Measurements from ENCODE around the gene ALDH1A3. TPM values are rescaled to one million over a fixed set of nuclear protein-coding genes. Genes with fewer than 3 reads are reported as not detected.
A peak's percentile ranks its signal among the peaks of the same experiment; 100 is the strongest.
"Not testable (repeated sequence)": the region's sequence is repeated elsewhere in the genome, so short reads cannot be mapped to it uniquely, and the experiment has no call there.

The ALDH1A3 gene
- polyA plus RNA-seq, 1 experiment, result 1.1 TPM

DNA sequence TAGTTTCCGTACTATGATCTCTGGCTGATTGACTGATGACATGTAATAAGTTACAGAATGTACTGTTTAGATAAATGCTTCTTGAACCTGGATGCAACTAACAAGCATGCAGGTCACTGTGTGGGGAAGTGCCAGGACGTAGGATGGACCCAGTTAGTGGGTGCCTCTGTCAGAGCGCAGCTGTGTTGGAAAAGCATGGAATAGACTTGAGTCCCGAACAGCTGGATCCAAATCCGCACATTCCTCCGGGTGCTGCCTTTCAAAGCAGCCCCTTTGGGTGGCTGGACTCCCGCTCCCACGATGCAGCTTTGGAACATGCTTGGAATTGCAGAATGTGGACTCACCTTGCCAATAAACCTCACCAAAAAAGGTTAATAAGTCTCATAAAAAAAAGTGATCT lies 35.5 kb upstream of the ALDH1A3 start:
- Histone ChIP-seq H3K36me3 (ENCODE audit: control insufficient read depth, insufficient read depth, low read length) (no peaks in the 10 kb centered on the region), H3K27me3 (ENCODE audit: control insufficient read depth, insufficient read depth, low read length) (no peaks in the 10 kb centered on the region), H3K4me3 (ENCODE audit: low read depth, low read length) (no peak overlapping the region)
- ChIA-PET CTCF (interaction anchor here (1.1 to 1.2 kb wide), 3 partner anchors 8 to 29 kb away, joined by 3 read pairs; no protein-coding TSS in a partner anchor), POLR2A (no interaction called here)
- DNase-seq (ENCODE audit: low read depth), result no peak
- TF ChIP-seq, protein P1, sequence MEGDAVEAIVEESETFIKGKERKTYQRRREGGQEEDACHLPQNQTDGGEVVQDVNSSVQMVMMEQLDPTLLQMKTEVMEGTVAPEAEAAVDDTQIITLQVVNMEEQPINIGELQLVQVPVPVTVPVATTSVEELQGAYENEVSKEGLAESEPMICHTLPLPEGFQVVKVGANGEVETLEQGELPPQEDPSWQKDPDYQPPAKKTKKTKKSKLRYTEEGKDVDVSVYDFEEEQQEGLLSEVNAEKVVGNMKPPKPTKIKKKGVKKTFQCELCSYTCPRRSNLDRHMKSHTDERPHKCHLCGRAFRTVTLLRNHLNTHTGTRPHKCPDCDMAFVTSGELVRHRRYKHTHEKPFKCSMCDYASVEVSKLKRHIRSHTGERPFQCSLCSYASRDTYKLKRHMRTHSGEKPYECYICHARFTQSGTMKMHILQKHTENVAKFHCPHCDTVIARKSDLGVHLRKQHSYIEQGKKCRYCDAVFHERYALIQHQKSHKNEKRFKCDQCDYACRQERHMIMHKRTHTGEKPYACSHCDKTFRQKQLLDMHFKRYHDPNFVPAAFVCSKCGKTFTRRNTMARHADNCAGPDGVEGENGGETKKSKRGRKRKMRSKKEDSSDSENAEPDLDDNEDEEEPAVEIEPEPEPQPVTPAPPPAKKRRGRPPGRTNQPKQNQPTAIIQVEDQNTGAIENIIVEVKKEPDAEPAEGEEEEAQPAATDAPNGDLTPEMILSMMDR (IDR thresholded peaks at IDR 0.05; ENCODE audit: insufficient read depth, low read depth, low read length), result no peak

DNA sequence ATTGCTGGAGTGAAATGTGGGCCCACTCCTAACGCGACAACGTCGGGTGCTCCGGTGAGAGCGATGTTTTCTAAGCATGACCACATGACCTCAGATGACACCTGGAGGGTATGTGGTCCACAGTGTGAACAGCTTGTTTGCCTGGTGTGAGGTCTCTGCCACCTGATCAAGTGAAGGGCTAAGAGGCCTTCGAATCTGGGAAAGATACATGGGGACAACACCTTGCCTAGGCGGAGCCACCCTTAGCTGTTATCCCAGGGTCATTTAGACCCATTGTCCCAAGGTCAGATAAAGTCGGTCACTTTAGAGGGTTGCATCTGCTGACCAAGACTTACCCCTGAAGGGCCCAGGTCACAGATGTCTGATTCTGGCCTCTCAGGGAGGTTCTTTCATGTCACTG lies 34.9 kb upstream of the ALDH1A3 start:
- no peak for DNase-seq (ENCODE audit: low read depth)
- CTCF ChIA-PET, result interaction anchor here (0.6 to 1.2 kb wide), 4 partner anchors 9 to 28 kb away, joined by 3 read pairs; no protein-coding TSS in a partner anchor
- Histone ChIP-seq H3K27me3 (ENCODE audit: control insufficient read depth, insufficient read depth, low read length) (no peaks in the 10 kb centered on the region), H3K4me3 (ENCODE audit: low read depth, low read length) (no peak overlapping the region), H3K36me3 (ENCODE audit: control insufficient read depth, insufficient read depth, low read length) (no peaks in the 10 kb centered on the region)
- POLR2A ChIA-PET, result no interaction called here
- TF ChIP-seq, protein P1 (IDR thresholded peaks at IDR 0.05; ENCODE audit: insufficient read depth, low read depth, low read length), result no peak

DNA sequence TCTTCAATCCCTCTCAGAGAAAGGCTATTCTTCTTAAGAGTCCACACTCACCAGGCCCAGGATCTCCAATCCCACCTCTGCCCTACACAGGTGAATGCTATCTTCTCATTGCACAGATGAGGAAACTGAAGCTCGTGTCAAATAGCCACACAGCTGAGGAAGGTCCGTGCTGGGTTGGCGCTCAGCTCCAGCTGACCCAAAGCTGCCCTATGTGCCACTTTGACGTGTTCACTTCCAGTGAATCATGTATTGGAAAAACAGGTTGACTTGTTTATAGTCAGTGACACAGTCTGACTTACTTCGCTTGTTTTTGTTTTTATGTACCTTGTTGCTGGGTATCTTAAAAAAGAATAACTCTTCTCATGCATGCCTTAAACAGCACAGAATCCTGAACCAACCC lies 32.4 kb upstream of the ALDH1A3 start:
- Histone ChIP-seq H3K27me3 (ENCODE audit: control insufficient read depth, insufficient read depth, low read length) (no peaks in the 10 kb centered on the region), H3K36me3 (ENCODE audit: control insufficient read depth, insufficient read depth, low read length) (no peaks in the 10 kb centered on the region), H3K4me3 (ENCODE audit: low read depth, low read length) (no peak overlapping the region)
- TF ChIP-seq, protein P1 (IDR thresholded peaks at IDR 0.05; ENCODE audit: insufficient read depth, low read depth, low read length), result no peak
- POLR2A ChIA-PET, result interaction anchor here (0.6 kb wide), 1 partner anchor 26 kb away, joined by 3 read pairs; no protein-coding TSS in a partner anchor
- CTCF ChIA-PET, result interaction anchor here (0.6 to 0.7 kb wide), 2 partner anchors 52 to 212 kb away, joined by 3 read pairs; no protein-coding TSS in a partner anchor
- DNase-seq (ENCODE audit: low read depth), result no peak

DNA sequence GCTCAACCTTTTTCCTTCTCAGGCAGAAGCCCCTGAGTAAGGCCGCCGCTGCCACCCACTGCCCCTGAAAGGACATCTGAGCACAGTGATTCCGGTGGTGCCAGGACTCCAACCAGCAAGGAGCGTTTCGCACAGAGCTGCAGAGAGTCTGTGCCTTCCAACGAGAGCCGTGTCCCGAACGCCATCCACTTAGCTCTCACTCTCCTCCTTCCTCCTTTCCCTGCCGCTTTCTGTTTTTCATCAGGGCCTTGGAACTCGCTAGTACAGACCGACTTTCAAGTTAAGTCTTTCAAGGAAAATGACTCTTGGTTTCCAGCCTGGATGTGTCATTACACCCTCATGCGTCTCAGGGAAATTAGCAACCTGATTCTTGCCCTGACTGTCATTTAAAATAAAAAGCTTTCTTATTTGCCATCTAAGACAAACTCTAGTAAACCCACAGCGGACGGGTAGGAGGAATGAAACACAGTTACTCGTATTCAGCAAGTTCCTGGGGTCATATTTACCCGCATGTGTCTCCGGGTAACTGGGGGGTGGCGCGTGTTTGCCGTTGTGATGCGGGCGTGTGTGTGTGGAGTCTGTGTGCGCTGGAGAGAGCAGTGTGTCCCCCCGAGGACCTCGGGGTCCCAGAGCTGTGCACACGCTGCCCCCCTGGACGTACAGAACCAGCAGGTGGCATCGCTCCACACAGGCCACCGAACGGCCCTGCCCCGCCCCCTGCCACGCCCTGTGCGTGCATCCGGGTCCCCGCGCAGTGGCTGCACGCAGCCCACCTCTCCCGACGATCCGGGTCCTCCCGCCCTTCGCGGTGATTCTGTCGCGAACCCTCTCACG lies 30.4 kb upstream of the ALDH1A3 start:
- Histone ChIP-seq H3K36me3 (ENCODE audit: control insufficient read depth, insufficient read depth, low read length) (no peaks in the 10 kb centered on the region), H3K4me3 (ENCODE audit: low read depth, low read length) (peak overlapping the region; percentile 60), H3K27me3 (ENCODE audit: control insufficient read depth, insufficient read depth, low read length) (no peaks in the 10 kb centered on the region)
- ChIA-PET CTCF (interaction anchor here (0.9 to 2.0 kb wide), 5 partner anchors 10 to 199 kb away, joined by 3 to 5 read pairs (median 4); no protein-coding TSS in a partner anchor), POLR2A (interaction anchor here (0.7 kb wide), 1 partner anchor 128 kb away, joined by 4 read pairs; no protein-coding TSS in a partner anchor)
- peak; percentile 8 for DNase-seq (ENCODE audit: low read depth)
- TF ChIP-seq, protein P1 (IDR thresholded peaks at IDR 0.05; ENCODE audit: insufficient read depth, low read depth, low read length), result peak; percentile 48

DNA sequence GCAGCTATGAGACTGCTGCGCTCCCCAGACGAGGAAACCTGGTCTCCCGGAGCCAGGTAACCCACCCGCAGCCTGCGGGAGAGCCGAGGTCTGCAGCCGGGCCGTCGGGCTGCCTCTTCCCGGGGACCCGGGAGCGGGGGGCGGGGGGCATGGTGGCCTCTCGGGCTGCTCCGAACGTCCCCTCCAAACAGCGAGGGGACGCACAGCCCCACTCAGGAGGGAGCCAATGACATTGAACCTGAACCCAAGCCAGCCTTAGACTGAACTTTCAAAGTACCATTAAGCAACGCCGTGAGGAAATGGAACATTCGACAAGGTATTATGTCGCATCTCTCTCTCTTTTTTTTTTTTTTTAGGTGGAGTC lies 29.8 kb upstream of the ALDH1A3 start:
- POLR2A ChIA-PET, result no interaction called here
- TF ChIP-seq, protein P1 (IDR thresholded peaks at IDR 0.05; ENCODE audit: insufficient read depth, low read depth, low read length), result no peak

DNA sequence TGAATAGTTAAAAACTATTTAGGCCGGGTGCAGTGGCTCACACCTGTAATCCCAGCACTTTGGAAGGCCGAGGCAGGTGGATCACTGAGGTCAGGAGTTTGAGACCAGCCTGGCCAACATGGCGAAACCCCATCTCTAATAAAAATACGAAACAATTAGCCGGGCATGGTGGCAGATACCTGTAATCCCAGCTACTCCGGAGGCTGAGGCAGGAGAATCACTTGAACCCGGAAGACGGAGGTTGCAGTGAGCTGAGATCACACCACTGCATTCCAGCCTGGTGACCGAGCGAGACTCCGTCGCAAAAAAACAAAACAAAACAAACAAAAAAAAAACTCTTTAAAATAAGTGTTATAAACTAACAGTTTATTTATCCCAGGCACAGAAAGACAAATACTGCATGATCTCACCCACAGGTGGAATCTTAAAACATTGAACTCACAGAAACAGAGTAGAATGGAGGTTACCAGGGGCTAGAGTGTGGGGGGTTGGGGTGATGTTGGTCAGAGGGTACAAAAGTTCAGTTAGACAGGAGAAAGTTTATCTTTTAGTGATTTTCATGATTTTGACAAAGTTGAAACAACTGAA lies 28.1 kb upstream of the ALDH1A3 start:
- H3K27me3 ChIP-seq (ENCODE audit: control insufficient read depth, insufficient read depth, low read length); H3K36me3 ChIP-seq (ENCODE audit: control insufficient read depth, insufficient read depth, low read length); POLR2A ChIA-PET; H3K4me3 ChIP-seq (ENCODE audit: low read depth, low read length); DNase-seq (ENCODE audit: low read depth); CTCF ChIA-PET: not testable (repeated sequence)

More for the DNA sequence above, 29.8 kb upstream of the ALDH1A3 start:
- CTCF ChIA-PET, result interaction anchor here (0.9 to 2.0 kb wide), 3 partner anchors 13 to 199 kb away, joined by 3 to 4 read pairs (median 3); no protein-coding TSS in a partner anchor
- Histone ChIP-seq H3K36me3 (ENCODE audit: control insufficient read depth, insufficient read depth, low read length) (no peaks in the 10 kb centered on the region; the same call in 1 of the 2 replicates), H3K27me3 (ENCODE audit: control insufficient read depth, insufficient read depth, low read length) (no peaks in the 10 kb centered on the region), H3K4me3 (ENCODE audit: low read depth, low read length) (peak overlapping the region; percentile 60)
- no peak for DNase-seq (ENCODE audit: low read depth)

Measured in BJ (cell line).